ENCODE results near the gene NNT.
"Not testable (repeated sequence)": the region's sequence is repeated elsewhere in the genome, so short reads cannot be mapped to it uniquely, and the experiment has no call there.

NNT gene

DNA sequence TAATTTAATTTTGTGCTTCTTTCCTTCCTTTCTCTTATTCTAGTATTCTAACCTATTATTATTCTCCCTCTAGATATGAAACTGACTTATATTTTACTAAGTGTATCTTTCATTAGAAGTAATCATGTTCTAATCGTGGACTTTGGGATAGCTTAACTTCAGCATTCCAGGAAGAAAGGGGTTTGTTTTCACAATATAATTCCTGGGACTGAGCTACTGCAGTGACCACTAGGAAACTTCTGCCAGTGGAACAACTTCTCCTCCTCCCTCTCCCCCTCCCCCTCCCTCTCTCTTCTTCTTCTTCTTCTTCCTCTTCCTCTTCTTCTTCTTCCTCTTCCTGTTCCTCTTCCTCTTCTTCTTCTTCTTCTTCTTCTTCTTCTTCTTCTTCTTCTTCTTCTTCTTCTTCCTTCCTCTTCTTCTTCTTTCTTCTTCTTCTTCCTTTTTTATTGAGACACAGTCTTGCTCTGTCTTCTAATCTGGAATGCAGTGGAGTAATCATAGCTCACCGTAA lies 127.9 kb downstream of the NNT start:
- FAIRE-seq = no peak

DNA sequence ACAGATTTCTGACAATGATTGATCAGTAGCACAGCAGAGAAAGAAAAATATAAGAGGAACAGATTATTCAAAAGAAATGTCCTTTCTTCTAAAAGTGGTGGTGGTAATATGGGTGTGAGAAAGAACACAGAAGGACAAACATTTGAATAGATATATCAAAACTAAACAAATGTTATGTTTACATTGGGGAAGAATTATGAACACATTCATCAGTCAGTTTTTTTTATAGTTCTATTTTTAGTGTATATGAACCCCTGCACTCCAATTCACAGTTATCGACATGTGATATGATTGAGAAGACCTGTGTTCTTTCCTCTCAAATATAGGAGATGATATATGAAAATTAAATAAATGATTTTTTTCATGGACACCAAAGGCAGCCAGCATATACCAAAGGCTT lies 128.6 kb downstream of the NNT start:
- no peak for FAIRE-seq

DNA sequence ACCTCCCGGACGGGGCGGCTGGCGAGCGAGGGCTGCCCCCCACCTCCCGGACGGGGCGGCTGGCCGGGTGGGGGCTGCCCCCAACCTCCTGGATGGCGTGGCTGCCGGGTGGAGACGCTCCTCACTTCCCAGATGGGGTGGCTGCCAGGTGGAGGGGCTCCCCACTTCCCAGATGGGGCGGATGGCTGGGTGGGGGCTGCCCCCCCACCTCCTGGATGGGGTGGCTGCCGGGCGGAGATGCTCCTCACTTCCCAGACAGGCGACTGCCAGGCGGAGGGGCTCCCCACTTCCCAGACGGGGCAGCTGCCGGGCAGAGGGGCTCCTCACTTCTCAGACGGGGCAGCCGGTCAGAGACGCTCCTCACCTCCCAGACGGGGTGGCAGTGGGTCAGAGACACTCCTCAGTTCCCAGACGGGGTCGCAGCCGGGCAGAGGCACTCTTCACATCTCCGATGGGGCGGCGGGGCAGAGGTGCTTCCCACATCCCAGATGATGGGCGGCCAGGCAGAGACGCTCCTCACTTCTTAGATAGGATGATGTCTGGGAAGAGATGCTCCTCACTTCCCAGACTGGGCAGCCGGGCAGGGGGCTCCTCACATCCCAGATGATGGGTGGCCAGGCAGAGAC lies 143.1 kb downstream of the NNT start:
- not testable (repeated sequence) for FAIRE-seq

DNA sequence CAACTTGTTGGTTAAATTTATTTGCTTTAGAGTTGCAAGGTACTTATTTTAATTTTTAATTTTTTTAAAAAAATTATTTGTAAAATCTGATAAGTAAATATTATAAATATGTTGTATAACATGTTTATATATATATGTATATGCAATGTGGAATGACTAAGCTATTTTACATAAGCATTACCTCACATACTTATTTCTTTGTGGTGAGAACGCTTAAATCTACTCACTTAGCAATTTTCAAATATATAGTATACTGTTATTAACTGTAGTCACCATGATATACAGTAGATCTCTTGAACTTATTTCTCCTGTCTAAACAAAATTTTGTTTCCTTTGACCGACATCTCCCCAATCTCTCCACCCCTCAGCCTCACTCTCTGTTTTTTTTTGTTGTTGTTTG lies 147.8 kb downstream of the NNT start:
- FAIRE-seq = no peak

DNA sequence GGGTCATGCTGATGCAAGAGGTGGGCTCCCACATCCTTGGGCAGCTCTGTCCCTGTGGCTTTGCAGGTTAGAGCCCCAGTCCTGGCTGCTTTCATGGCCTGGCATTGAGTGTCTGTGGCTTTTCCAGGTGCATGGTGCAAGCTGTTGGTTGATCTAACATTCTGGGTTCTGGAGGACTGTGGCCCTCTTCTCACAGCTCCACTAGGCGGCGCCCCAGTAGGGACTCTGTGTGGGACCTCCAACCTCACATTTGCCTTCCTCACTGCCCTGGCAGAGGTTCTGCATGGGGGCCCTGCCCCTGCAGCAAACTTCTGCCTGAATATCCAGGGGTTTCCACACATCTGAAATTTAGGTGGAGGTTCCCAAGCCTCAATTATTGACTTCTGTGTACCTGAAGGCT lies 150.1 kb downstream of the NNT start:
- no peak for FAIRE-seq
